ENCODE data around the gene CPXCR1. TPM values are rescaled to one million over a fixed set of nuclear protein-coding genes. Genes with fewer than 3 reads are reported as not detected.
"Not testable (repeated sequence)": the region's sequence is repeated elsewhere in the genome, so short reads cannot be mapped to it uniquely, and the experiment has no call there.

The CPXCR1 gene
- total RNA-seq, result not detected
- polyA plus RNA-seq (2013, experiment 1 of 2), result not detected
- polyA plus RNA-seq (2013, experiment 2 of 2), result not detected
- long read RNA-seq, experiment 1, result 0 reads
- long read RNA-seq, experiment 2, result 0 reads
- long read RNA-seq, experiment 3, result 0 reads
- long read RNA-seq, experiment 4, result 0 reads

DNA sequence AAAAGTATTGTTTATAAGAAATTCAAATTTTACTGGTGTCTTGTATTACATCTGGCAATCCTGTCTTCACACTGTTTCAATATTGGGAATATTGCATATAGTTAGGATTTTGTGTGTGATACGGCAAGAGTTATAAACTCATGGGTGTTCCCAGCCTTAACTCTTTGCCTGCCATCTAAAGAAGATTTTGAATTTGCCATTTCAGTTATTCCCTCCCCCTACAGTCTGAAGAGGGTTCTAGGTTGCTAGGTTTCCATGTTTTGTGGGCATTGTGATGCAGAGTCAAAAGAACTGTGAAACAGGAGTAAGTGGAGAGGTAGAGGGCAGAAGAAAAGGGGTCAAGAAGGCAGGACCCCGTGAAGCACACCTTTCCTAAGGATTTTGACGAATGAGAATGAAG, at the start of gene CPXCR1:
Gene CPXCR1 (plus strand): TSS at position 301 of the 400 bp plus-strand sequence. CDS start 6,190 bp downstream, outside the sequence.
- no peaks in the 10 kb centered on the region for H3K27me3 ChIP-seq (ENCODE audit: control insufficient read depth, insufficient read depth, low read length, poor library complexity, severe bottlenecking)
- Mint-ChIP-seq H3K27me3 (ENCODE audit: insufficient read depth) (no peaks in the 10 kb centered on the region), H3K9me3 (peaks cover 22% of the 10 kb centered on the region), H3K4me1 (peaks cover 2% of the 10 kb centered on the region), H3K27ac (no peak within 1 kb of the TSS), H3K36me3 (ENCODE audit: low read depth) (peaks cover 7% of the 10 kb centered on the region), H3K4me3 (no peak within 1 kb of the TSS)
- TF ChIP-seq, protein P1, sequence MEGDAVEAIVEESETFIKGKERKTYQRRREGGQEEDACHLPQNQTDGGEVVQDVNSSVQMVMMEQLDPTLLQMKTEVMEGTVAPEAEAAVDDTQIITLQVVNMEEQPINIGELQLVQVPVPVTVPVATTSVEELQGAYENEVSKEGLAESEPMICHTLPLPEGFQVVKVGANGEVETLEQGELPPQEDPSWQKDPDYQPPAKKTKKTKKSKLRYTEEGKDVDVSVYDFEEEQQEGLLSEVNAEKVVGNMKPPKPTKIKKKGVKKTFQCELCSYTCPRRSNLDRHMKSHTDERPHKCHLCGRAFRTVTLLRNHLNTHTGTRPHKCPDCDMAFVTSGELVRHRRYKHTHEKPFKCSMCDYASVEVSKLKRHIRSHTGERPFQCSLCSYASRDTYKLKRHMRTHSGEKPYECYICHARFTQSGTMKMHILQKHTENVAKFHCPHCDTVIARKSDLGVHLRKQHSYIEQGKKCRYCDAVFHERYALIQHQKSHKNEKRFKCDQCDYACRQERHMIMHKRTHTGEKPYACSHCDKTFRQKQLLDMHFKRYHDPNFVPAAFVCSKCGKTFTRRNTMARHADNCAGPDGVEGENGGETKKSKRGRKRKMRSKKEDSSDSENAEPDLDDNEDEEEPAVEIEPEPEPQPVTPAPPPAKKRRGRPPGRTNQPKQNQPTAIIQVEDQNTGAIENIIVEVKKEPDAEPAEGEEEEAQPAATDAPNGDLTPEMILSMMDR (conservative IDR thresholded peaks at IDR 0.05), result no peak
- no peak within 1 kb of the TSS for H3K27ac ChIP-seq (ENCODE audit: low read depth, low read length)
- H3K4me1 ChIP-seq (ENCODE audit: control insufficient read depth, insufficient read depth, low read length), result no peaks in the 10 kb centered on the region
- no peak within 1 kb of the TSS for H3K4me3 ChIP-seq (ENCODE audit: low read length)
- WGBS, 2 experiments (ENCODE audit: insufficient coverage in 1 of 2, insufficient read length in 1 of 2), result 89 to 100% methylated on average over 1 to 3 of the region's 3 CpGs
- no peaks in the 10 kb centered on the region for H3K9me3 ChIP-seq (ENCODE audit: control insufficient read depth, low read length)
- H3K36me3 ChIP-seq (ENCODE audit: control insufficient read depth, insufficient read depth, low read length), result no peaks in the 10 kb centered on the region
- no peak for DNase-seq
- H3K9ac ChIP-seq (ENCODE audit: extremely low read depth, low read length, poor library complexity, severe bottlenecking), result no peak within 1 kb of the TSS

DNA sequence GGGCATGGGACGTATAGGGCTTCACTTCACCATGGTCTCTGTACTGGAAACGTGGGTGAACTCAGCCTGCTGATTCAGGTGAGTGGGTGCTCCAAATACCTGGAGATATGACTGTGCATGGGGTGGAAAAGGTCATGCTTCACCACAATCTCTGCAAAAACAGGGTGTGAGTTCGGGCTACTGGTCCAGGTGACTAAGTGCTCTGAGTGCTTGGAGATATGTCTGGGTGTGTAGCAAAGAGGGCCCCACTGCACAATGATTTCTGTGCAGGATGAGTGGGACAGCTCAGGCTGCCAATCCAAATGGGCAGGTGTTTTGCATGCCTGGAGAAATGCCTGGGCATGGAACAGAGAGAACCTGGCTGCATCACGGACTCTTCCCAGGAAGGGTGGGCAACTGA, 11.2 kb upstream of the CPXCR1 start:
- H3K9me3 ChIP-seq (ENCODE audit: control insufficient read depth, low read length), result no peaks in the 10 kb centered on the region
- H3K27ac ChIP-seq (ENCODE audit: low read depth, low read length), result no peak overlapping the region
- no peak for DNase-seq
- no peak overlapping the region for H3K27ac Mint-ChIP-seq
- no peaks in the 10 kb centered on the region for H3K36me3 ChIP-seq (ENCODE audit: control insufficient read depth, insufficient read depth, low read length)
- 94 to 100% methylated on average over 1 to 4 of the region's 4 CpGs for WGBS, 2 experiments (ENCODE audit: insufficient coverage in 1 of 2, insufficient read length in 1 of 2)
- no peaks in the 10 kb centered on the region for H3K27me3 Mint-ChIP-seq (ENCODE audit: insufficient read depth)
- H3K4me3 Mint-ChIP-seq, result no peak overlapping the region
- H3K9ac ChIP-seq (ENCODE audit: extremely low read depth, low read length, poor library complexity, severe bottlenecking), result no peak overlapping the region
- TF ChIP-seq, protein P1 (conservative IDR thresholded peaks at IDR 0.05), result no peak
- H3K4me3 ChIP-seq (ENCODE audit: low read length), result no peak overlapping the region
- H3K4me1 Mint-ChIP-seq, result no peaks in the 10 kb centered on the region
- no peaks in the 10 kb centered on the region for H3K36me3 Mint-ChIP-seq (ENCODE audit: low read depth)
- H3K9me3 Mint-ChIP-seq, result no peaks in the 10 kb centered on the region
- H3K4me1 ChIP-seq (ENCODE audit: control insufficient read depth, insufficient read depth, low read length), result no peaks in the 10 kb centered on the region
- H3K27me3 ChIP-seq (ENCODE audit: control insufficient read depth, insufficient read depth, low read length, poor library complexity, severe bottlenecking), result no peaks in the 10 kb centered on the region

DNA sequence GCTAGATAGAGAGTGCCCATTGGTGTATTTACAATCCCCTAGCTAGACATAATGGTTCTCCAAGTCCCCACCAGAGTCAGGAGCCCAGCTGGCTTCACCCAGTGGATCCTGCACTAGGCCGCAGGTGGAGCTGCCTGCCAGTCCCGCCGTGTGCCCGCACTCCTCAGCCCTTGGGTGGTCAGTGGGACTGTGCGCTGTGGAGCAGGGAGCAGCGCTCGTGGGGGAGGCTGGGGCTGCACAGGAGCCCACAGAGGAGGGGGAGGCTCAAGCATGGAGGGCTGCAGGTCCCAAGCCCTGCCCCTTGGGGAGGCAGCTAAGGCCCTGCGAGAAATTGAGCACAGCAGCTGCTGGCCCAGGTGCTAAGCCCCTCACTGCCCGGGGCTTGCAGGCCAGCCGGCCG, 810 bp upstream of the CPXCR1 start:
- H3K9ac ChIP-seq (ENCODE audit: extremely low read depth, low read length, poor library complexity, severe bottlenecking); DNase-seq; H3K9me3 ChIP-seq (ENCODE audit: control insufficient read depth, low read length); H3K36me3 Mint-ChIP-seq (ENCODE audit: low read depth); H3K27me3 ChIP-seq (ENCODE audit: control insufficient read depth, insufficient read depth, low read length, poor library complexity, severe bottlenecking); H3K4me1 ChIP-seq (ENCODE audit: control insufficient read depth, insufficient read depth, low read length); H3K4me1 Mint-ChIP-seq; H3K4me3 Mint-ChIP-seq; H3K27me3 Mint-ChIP-seq (ENCODE audit: insufficient read depth); H3K4me3 ChIP-seq (ENCODE audit: low read length); H3K36me3 ChIP-seq (ENCODE audit: control insufficient read depth, insufficient read depth, low read length); H3K27ac ChIP-seq (ENCODE audit: low read depth, low read length); H3K27ac Mint-ChIP-seq: not testable (repeated sequence)
- WGBS, 2 experiments (ENCODE audit: insufficient coverage in 1 of 2, insufficient read length in 1 of 2), result 89% methylated on average over 11 of the region's 11 CpGs; no CpG with 5 or more reads in 1 of the 2 experiments
- H3K9me3 Mint-ChIP-seq, result peaks cover 21% of the 10 kb centered on the region

DNA sequence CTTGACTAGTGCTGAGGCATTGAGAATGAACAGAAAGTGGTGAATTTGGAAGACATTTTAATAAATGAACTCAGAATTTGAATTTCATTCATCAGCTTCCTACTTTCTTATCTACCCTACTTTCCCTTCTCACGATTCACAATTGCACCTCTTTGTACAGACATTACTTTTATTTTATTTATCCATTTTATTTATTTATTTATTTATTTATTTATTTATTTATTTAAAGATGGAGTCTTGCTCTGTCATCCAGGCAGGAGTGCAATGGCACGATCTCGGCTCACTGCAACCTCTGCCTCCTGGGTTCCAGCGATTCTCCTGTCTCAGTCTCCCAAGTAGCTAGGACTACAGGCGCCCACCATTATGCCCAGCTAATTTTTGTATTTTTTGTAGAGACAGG, 5.3 kb downstream of the CPXCR1 start:
- DNase-seq; H3K4me1 ChIP-seq (ENCODE audit: control insufficient read depth, insufficient read depth, low read length); H3K9ac ChIP-seq (ENCODE audit: extremely low read depth, low read length, poor library complexity, severe bottlenecking); H3K36me3 ChIP-seq (ENCODE audit: control insufficient read depth, insufficient read depth, low read length); H3K36me3 Mint-ChIP-seq (ENCODE audit: low read depth); H3K9me3 ChIP-seq (ENCODE audit: control insufficient read depth, low read length); H3K27me3 Mint-ChIP-seq (ENCODE audit: insufficient read depth); H3K9me3 Mint-ChIP-seq; H3K27me3 ChIP-seq (ENCODE audit: control insufficient read depth, insufficient read depth, low read length, poor library complexity, severe bottlenecking); H3K4me3 ChIP-seq (ENCODE audit: low read length); H3K27ac Mint-ChIP-seq; H3K27ac ChIP-seq (ENCODE audit: low read depth, low read length); H3K4me1 Mint-ChIP-seq; H3K4me3 Mint-ChIP-seq: not testable (repeated sequence)
- WGBS, 2 experiments (ENCODE audit: insufficient coverage in 1 of 2, insufficient read length in 1 of 2), result 100% methylated on average over 4 of the region's 5 CpGs; no CpG with 5 or more reads in 1 of the 2 experiments

All from endodermal cell (in vitro differentiated cells).